Esophagus squamous epithelium (tissue), 5 donors: ENCODE data around the gene FNIP2. TPM values are rescaled to one million over a fixed set of nuclear protein-coding genes. Genes with fewer than 3 reads are reported as not detected.

Experiments used
- DNase-seq: peaks from one replicate; lab custom pipeline; 2025; lab: John Stamatoyannopoulos, UW
- H3K27ac ChIP-seq, 4 donors: fragments of 200-600 bp; sonication (generic); one replicate each; pipeline ENCODE4 v1.5.1; 2016 to 2019; ENCODE audit warnings: mild to moderate bottlenecking in 1 of 4
- H3K27me3 ChIP-seq, 4 donors: fragments of 200-600 bp; sonication (generic); 1 replicate in 3 of 4; 2 replicates in 1 of 4; pipeline versions ENCODE4 v1.5.1 to v1.6.0; 2017 to 2021; ENCODE audit warnings: antibody characterized with exemption in 1 of 4
- H3K36me3 ChIP-seq, 3 donors: fragments of 200-600 bp; sonication (generic); one replicate each; pipeline ENCODE4 v1.5.1; 2016 to 2019
- H3K4me1 ChIP-seq, 3 donors: fragments of 200-600 bp; sonication (generic); one replicate each; pipeline ENCODE4 v1.5.1; 2017 to 2019
- H3K4me3 ChIP-seq, 4 donors: fragments of 200-600 bp; sonication (generic); 1 replicate in 3 of 4; 2 replicates in 1 of 4; pipeline ENCODE4 v1.5.1; 2016 to 2019; ENCODE audit warnings: mild to moderate bottlenecking in 2 of 4, moderate library complexity in 1 of 4
- H3K9me3 ChIP-seq, 3 donors: fragments of 200-600 bp; sonication (generic); one replicate each; pipeline ENCODE4 v1.5.1; 2016 to 2019
- CTCF ChIP-seq, 6 experiments: fragments of 450-650 bp in 4 of 6; fragments of 200-600 bp in 2 of 6; sonication (generic) in 2 of 6; IDR thresholded peaks; one replicate each; pipeline ENCODE4 v1.5.1; 2016 to 2019; ENCODE audit warnings: antibody characterized with exemption in 6 of 6, mild to moderate bottlenecking in 4 of 6, moderate library complexity in 4 of 6
- POLR2A ChIP-seq, 4 donors: fragments of 450-650 bp; IDR thresholded peaks; one replicate each; pipeline ENCODE4 v1.6.1; 2017; ENCODE audit warnings: antibody characterized with exemption in 4 of 4, mild to moderate bottlenecking in 4 of 4, moderate library complexity in 3 of 4
- WGBS, 2 donors: methylation state at CpG; one replicate each; pipeline ENCODE4 v1.1.5; 2018; 5-methylcytosine and 5-hydroxymethylcytosine counted together
- intact Hi-C: fragments of 100-400 bp; cut with DNase I; formaldehyde crosslinking; loops from one replicate; pipeline ENCODE4 v1.15.0; 2022
- total RNA-seq, 4 donors: library from RNA; depleted of rRNA; stranded (reverse); fragments of >200 nt; gene quantifications; one replicate each; pipeline ENCODE4 v1.1.0, GENCODE V29; 2016
- donor health status: DM: yes; HTN: yes; CAD: no.

The FNIP2 gene
- total RNA-seq, 4 donors from 2014 or later: 6.0 to 28.8 (median 12.4) TPM

GRCh38 chr4:158863296-158863695 lies 94.5 kb downstream of the FNIP2 start:
- Histone ChIP-seq H3K36me3 (peaks cover 0 to 70% (median under 1%) of the 10 kb centered on the region in 3 donors), H3K27me3 (no peaks in the 10 kb centered on the region), H3K9me3 (no peaks in the 10 kb centered on the region), H3K27ac (no peak overlapping the region), H3K4me1 (no peaks in the 10 kb centered on the region), H3K4me3 (no peak overlapping the region)
- DNase-seq: no peak
- intact Hi-C loops: no loop called here
- WGBS, 2 donors: 98% methylated on average over 5 of the region's 5 CpGs
- no peak for TF ChIP-seq POLR2A (IDR thresholded peaks at IDR 0.05)
- no peak for TF ChIP-seq CTCF (IDR thresholded peaks at IDR 0.05)

- Histone ChIP-seq H3K27ac (no peak overlapping the region), H3K4me1 (peaks cover 0 to 2% (median 0%) of the 10 kb centered on the region in 3 donors), H3K9me3 (no peaks in the 10 kb centered on the region), H3K27me3 (no peaks in the 10 kb centered on the region), H3K4me3 (no peak overlapping the region), H3K36me3 (peaks cover 0 to 75% (median 4%) of the 10 kb centered on the region in 3 donors)
- intact Hi-C loops: no loop called here
- no peak for TF ChIP-seq CTCF (IDR thresholded peaks at IDR 0.05)
- TF ChIP-seq POLR2A (IDR thresholded peaks at IDR 0.05): no peak
- WGBS, 2 donors: 75 to 79% methylated on average over 5 of the region's 5 CpGs
- DNase-seq: no peak
Observed at GRCh38 chr4:158865520-158866177, 96.8 kb downstream of the FNIP2 start.

- DNase-seq: no peak
- Histone ChIP-seq H3K27me3 (no peaks in the 10 kb centered on the region), H3K4me3 (no peak overlapping the region), H3K4me1 (peaks cover 0 to 12% (median 0%) of the 10 kb centered on the region in 3 donors), H3K9me3 (no peaks in the 10 kb centered on the region), H3K27ac (no peak overlapping the region), H3K36me3 (peaks cover 0 to 55% (median 4%) of the 10 kb centered on the region in 3 donors)
- intact Hi-C loops: no loop called here
- no peak for TF ChIP-seq CTCF (IDR thresholded peaks at IDR 0.05)
- 88 to 91% methylated on average over 10 to 14 of the region's 15 CpGs for WGBS, 2 donors
Observed at GRCh38 chr4:158869001-158869400, 100.2 kb downstream of the FNIP2 start.

- TF ChIP-seq CTCF (IDR thresholded peaks at IDR 0.05) (no peak), POLR2A (IDR thresholded peaks at IDR 0.05) (no peak)
- peaks cover 0 to 50% (median 4%) of the 10 kb centered on the region in 3 donors for H3K36me3 ChIP-seq
- WGBS, 2 donors: 87 to 89% methylated on average over 6 to 7 of the region's 7 CpGs
- H3K4me3 ChIP-seq: no peak overlapping the region
- H3K4me1 ChIP-seq: peaks cover 0 to 14% (median 0%) of the 10 kb centered on the region in 3 donors
- DNase-seq: no peak
- no peaks in the 10 kb centered on the region for H3K27me3 ChIP-seq
- no peak overlapping the region for H3K27ac ChIP-seq
- no peaks in the 10 kb centered on the region for H3K9me3 ChIP-seq
- intact Hi-C loops: no loop called here
Observed at GRCh38 chr4:158869761-158870160, 100.9 kb downstream of the FNIP2 start.

GRCh38 chr4:158870282-158870625 lies 101.4 kb downstream of the FNIP2 start:
- no peak overlapping the region for H3K4me3 ChIP-seq
- H3K27ac ChIP-seq: peak overlapping the region in 1 of 4 donors; percentile 10
- intact Hi-C loops: no loop called here
- H3K9me3 ChIP-seq: no peaks in the 10 kb centered on the region
- 80 to 81% methylated on average over 3 to 4 of the region's 4 CpGs for WGBS, 2 donors
- no peak for TF ChIP-seq CTCF (IDR thresholded peaks at IDR 0.05)
- no peak for TF ChIP-seq POLR2A (IDR thresholded peaks at IDR 0.05)
- no peaks in the 10 kb centered on the region for H3K27me3 ChIP-seq
- DNase-seq: no peak
- peaks cover 0 to 50% (median 4%) of the 10 kb centered on the region in 3 donors for H3K36me3 ChIP-seq
- H3K4me1 ChIP-seq: peaks cover 0 to 14% (median 0%) of the 10 kb centered on the region in 3 donors
